Mesodermal cell (in vitro differentiated cells): Measurements from ENCODE around the gene EOLA1.
"Not testable (repeated sequence)": the region's sequence is repeated elsewhere in the genome, so short reads cannot be mapped to it uniquely, and the experiment has no call there.

ENCODE experiments used
- H3K27ac ChIP-seq: 2 replicates; pipeline ENCODE4 v1.7.0; 2013; ENCODE audit warnings: mild to moderate bottlenecking, low read depth, low read length, moderate library complexity; ENCODE audit not compliant: severe bottlenecking
- H3K36me3 ChIP-seq: 2 replicates; pipeline ENCODE4 v1.7.1; 2013; ENCODE audit warnings: mild to moderate bottlenecking, low read length, moderate library complexity; ENCODE audit not compliant: control insufficient read depth, insufficient read depth
- H3K4me1 ChIP-seq: one replicate; pipeline ENCODE4 v1.7.1; 2013; ENCODE audit warnings: mild to moderate bottlenecking, low read length; ENCODE audit not compliant: insufficient read depth, control insufficient read depth, poor library complexity, severe bottlenecking
- H3K4me3 ChIP-seq: 2 replicates; pipeline ENCODE4 v1.7.0; 2013; ENCODE audit warnings: low read length, control low read depth, mild to moderate bottlenecking; ENCODE audit not compliant: insufficient read depth, poor library complexity, severe bottlenecking; ENCODE audit errors: extremely low read depth
- H3K9me3 ChIP-seq: 2 replicates; pipeline ENCODE4 v1.7.1; 2013; ENCODE audit warnings: mild to moderate bottlenecking, low read length, moderate library complexity; ENCODE audit not compliant: control insufficient read depth
- WGBS, 2 experiments: methylation state at CpG; one replicate each; pipeline ENCODE4 v1.1.5; 2013; ENCODE audit warnings: missing lambda C conversion rate in 2 of 2; ENCODE audit not compliant: insufficient coverage in 2 of 2; 5-methylcytosine and 5-hydroxymethylcytosine counted together

Gene EOLA1

GRCh38 chrX:149503446-149503845 is 37.4 kb upstream of the EOLA1 start:
- H3K9me3 ChIP-seq, H3K4me3 ChIP-seq: not testable (repeated sequence)
- peaks cover 45% of the 10 kb centered on the region for H3K36me3 ChIP-seq
- peak overlapping the region; percentile 74 for H3K27ac ChIP-seq
- no CpG with 5 or more reads among the region's 10 CpGs for WGBS, 2 experiments
- H3K4me1 ChIP-seq = peaks cover 14% of the 10 kb centered on the region

GRCh38 chrX:149504226-149504914 is 36.4 kb upstream of the EOLA1 start:
- peak overlapping the region; percentile 90 for H3K27ac ChIP-seq
- H3K4me3 ChIP-seq = peak overlapping the region; percentile 52
- peaks cover 36% of the 10 kb centered on the region for H3K36me3 ChIP-seq
- H3K9me3 ChIP-seq = no peaks in the 10 kb centered on the region
- peaks cover 14% of the 10 kb centered on the region for H3K4me1 ChIP-seq
- 51 to 53% methylated on average over 5 to 7 of the region's 10 CpGs for WGBS, 2 experiments

- peaks cover 29% of the 10 kb centered on the region for H3K36me3 ChIP-seq
- WGBS, 2 experiments = 0% methylated on average over 1 to 9 of the region's 54 CpGs
- peak within 1 kb of the TSS; percentile 52 for H3K4me3 ChIP-seq
- H3K4me1 ChIP-seq = peaks cover 17% of the 10 kb centered on the region
- H3K9me3 ChIP-seq = no peaks in the 10 kb centered on the region
- peak within 1 kb of the TSS; percentile 90 for H3K27ac ChIP-seq
These were observed 35.7 kb upstream of the EOLA1 start, which contains the start of gene IDS for GRCh38 chrX:149504915-149505651. TSS of gene IDS (minus strand) at chrX:149505306. CDS start at chrX:149505137, 169 bp downstream.

DNA sequence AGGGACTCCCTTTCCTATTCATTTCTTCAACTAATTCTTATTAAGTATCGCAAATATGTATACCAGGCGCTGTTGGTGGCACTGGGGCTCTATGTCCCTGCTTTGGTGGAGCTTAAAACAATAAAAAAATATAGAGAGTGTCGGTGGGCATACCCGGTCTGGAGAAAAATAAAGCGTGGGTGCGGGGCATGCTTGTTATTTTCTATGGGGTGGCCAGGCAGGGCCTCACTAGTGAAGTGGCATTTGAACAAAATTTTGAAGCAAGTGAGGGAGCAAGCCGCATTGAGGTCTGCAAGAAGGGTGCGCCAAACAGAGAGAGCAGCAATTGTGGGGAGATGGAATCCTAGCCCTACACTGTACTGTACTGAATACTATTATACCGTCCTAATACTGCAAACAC is 35.1 kb upstream of the EOLA1 start:
- H3K27ac ChIP-seq = no peak overlapping the region
- peaks cover 17% of the 10 kb centered on the region for H3K4me1 ChIP-seq
- WGBS, 2 experiments = 100% methylated on average over 1 of the region's 9 CpGs
- peaks cover 23% of the 10 kb centered on the region for H3K36me3 ChIP-seq
- H3K4me3 ChIP-seq = no peak overlapping the region
- H3K9me3 ChIP-seq = no peaks in the 10 kb centered on the region

- Histone ChIP-seq H3K4me3 (no peak overlapping the region), H3K27ac (no peak overlapping the region), H3K4me1 (peaks cover 17% of the 10 kb centered on the region), H3K36me3 (peaks cover 16% of the 10 kb centered on the region), H3K9me3 (no peaks in the 10 kb centered on the region)
- WGBS, 2 experiments = no CpG with 5 or more reads among the region's 2 CpGs
These were observed 34.5 kb upstream of the EOLA1 start for GRCh38 chrX:149506349-149506748.

GRCh38 chrX:149508467-149508866 is 32.3 kb upstream of the EOLA1 start:
- Histone ChIP-seq H3K4me1 (peaks cover 14% of the 10 kb centered on the region), H3K9me3 (no peaks in the 10 kb centered on the region), H3K36me3 (no peaks in the 10 kb centered on the region), H3K27ac (no peak overlapping the region), H3K4me3 (no peak overlapping the region)
- WGBS, 2 experiments = no CpG with 5 or more reads among the region's 1 CpG

GRCh38 chrX:149510386-149510785 is 30.4 kb upstream of the EOLA1 start:
- WGBS, 2 experiments = no CpG with 5 or more reads among the region's 4 CpGs
- Histone ChIP-seq H3K4me1 (peaks cover 11% of the 10 kb centered on the region), H3K27ac (no peak overlapping the region), H3K36me3 (no peaks in the 10 kb centered on the region), H3K4me3 (no peak overlapping the region), H3K9me3 (no peaks in the 10 kb centered on the region)

GRCh38 chrX:149511081-149511480 is 29.7 kb upstream of the EOLA1 start:
- Histone ChIP-seq H3K36me3 (no peaks in the 10 kb centered on the region), H3K27ac (no peak overlapping the region), H3K4me1 (peaks cover 11% of the 10 kb centered on the region), H3K9me3 (no peaks in the 10 kb centered on the region), H3K4me3 (no peak overlapping the region)
- 17% methylated on average over 1 of the region's 5 CpGs; no CpG with 5 or more reads in 1 of the 2 experiments for WGBS, 2 experiments

DNA sequence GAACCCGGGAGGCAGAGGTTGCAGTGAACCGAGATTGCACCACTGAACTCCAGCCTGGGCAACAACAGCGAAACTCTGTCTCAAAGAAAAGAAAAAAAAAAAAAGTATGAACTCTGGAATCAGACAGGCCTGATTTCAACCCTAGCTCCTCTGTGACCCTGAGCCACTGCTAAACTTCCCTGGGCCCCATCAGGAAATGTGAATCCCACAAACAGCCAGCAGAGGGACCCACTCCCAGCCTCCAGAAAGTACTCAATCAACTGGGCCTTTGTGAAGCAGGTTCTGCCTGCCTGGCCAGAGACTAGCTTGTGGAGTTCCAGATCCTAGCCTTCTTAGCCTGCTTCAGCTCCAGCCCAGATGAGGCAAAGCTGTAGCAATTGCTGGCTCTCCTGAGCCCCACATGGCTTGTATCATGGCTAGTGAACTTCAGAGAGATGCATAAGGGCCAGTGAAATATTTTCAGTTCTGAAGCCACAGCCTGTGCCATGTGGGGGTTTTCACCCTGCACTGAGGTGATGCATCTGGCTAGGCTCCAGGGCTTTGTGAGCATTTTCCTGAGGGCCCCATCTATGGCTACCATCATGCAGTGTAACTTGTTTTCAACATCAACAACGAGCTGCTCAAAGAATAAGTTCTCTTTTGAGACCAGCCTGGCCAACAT is 28.5 kb upstream of the EOLA1 start:
- Histone ChIP-seq H3K4me3 (no peak overlapping the region), H3K36me3 (no peaks in the 10 kb centered on the region), H3K9me3 (no peaks in the 10 kb centered on the region), H3K27ac (no peak overlapping the region), H3K4me1 (peaks cover 10% of the 10 kb centered on the region)
- WGBS, 2 experiments = 61% methylated on average over 4 of the region's 4 CpGs; no CpG with 5 or more reads in 1 of the 2 experiments

GRCh38 chrX:149513825-149514428 is 26.9 kb upstream of the EOLA1 start:
- Histone ChIP-seq H3K27ac (no peak overlapping the region), H3K4me3 (no peak overlapping the region), H3K4me1 (peaks cover 10% of the 10 kb centered on the region), H3K36me3 (no peaks in the 10 kb centered on the region), H3K9me3 (no peaks in the 10 kb centered on the region)
- WGBS, 2 experiments = 100% methylated on average over 5 of the region's 9 CpGs; no CpG with 5 or more reads in 1 of the 2 experiments
